ENCODE measurements around the gene TBCB.

- no peak for TF ChIP-seq CTCF (IDR thresholded peaks at IDR 0.05; ENCODE audit: low read length)
- no peak for TF ChIP-seq EZH2phosphoT487 (IDR thresholded peaks at IDR 0.05; ENCODE audit: low read length)
Observed at GRCh38 chr19:36099166-36099785, 16.0 kb upstream of the TBCB start.
